K562 (cell line): Measurements from ENCODE around the gene REEP3. TPM values are rescaled to one million over a fixed set of nuclear protein-coding genes. Genes with fewer than 3 reads are reported as not detected.

Source experiments
- ATAC-seq: fragments of 200-7000 bp; cut with Tn5 transposase; 3 replicates; pipeline ENCODE4 v1.9.1; 2020; ENCODE audit warnings: moderate library complexity
- BruUV-seq: library from RNA; stranded (reverse); fragments of 400-500 nt; replicated peaks from 2 replicates; lab custom pipeline; 2021; lab: Mats Ljungman, UMichigan
- CTCF ChIA-PET: fragments of 300-600 bp; formaldehyde crosslinking; extraction: SDS; loops from one replicate; lab custom pipeline; 2021; ENCODE audit warnings: low intra/inter-chr PET ratio; lab: Yijun Ruan, JAX
- POLR2A ChIA-PET: fragments of 300-600, 350-650 bp; sonication (Branson Sonifier 250); formaldehyde crosslinking; extraction: SDS; loops from one replicate; lab custom pipeline; 2021; ENCODE audit warnings: antibody characterized with exemption, inconsistent platforms; lab: Yijun Ruan, JAX
- DNase-seq, 4 experiments: peaks; one replicate each; pipeline versions ENCODE4 v3.0.0 to v3.0.0-alpha.2; 2011 to 2018; ENCODE audit warnings: low spot score in 3 of 4, mixed read lengths in 3 of 4; ENCODE audit errors: extremely low read depth in 1 of 4
- FAIRE-seq: peaks from 2 replicates; lab custom pipeline; 2011; peaks lifted over from hg19 to GRCh38; lab: Jason Lieb, UNC
- H2AFZ ChIP-seq: 2 replicates; pipeline ENCODE4 v1.6.0; 2011; ENCODE audit warnings: low read depth, low read length, control low read depth, inconsistent platforms
- H3K27ac ChIP-seq: fragments of 200-600 bp; 3 replicates; pipeline ENCODE4 v1.8.0; 2011; ENCODE audit warnings: low read depth, mild to moderate bottlenecking, control low read depth, inconsistent platforms, low read length, moderate library complexity, mixed read lengths; ENCODE audit errors: extremely low read depth
- H3K27me3 ChIP-seq, 2 experiments: fragments of 300-600 bp in 1 of 2; 2 replicates in 1 of 2; 3 replicates in 1 of 2; pipeline versions ENCODE4 v1.6.0 to v1.8.0; 2011; ENCODE audit warnings: inconsistent platforms in 2 of 2, low read length in 2 of 2, mild to moderate bottlenecking in 1 of 2, mixed read lengths in 1 of 2, moderate library complexity in 1 of 2; ENCODE audit not compliant: control insufficient read depth in 2 of 2, insufficient read depth in 2 of 2
- H3K36me3 ChIP-seq: fragments of 300-600 bp; 3 replicates; pipeline ENCODE4 v1.8.0; 2011; ENCODE audit warnings: mild to moderate bottlenecking, low read length, inconsistent platforms; ENCODE audit not compliant: control insufficient read depth, insufficient read depth
- H3K4me1 ChIP-seq, 2 experiments: fragments of 200-600 bp in 1 of 2; replicated peaks in 1 of 2; 2 replicates in 1 of 2; 3 replicates in 1 of 2; pipeline versions ENCODE4 v1.5.1 to v1.8.0; 2011; ENCODE audit warnings: inconsistent platforms in 2 of 2, low read length in 2 of 2, mild to moderate bottlenecking in 1 of 2, mixed read lengths in 1 of 2, moderate library complexity in 1 of 2; ENCODE audit not compliant: control insufficient read depth in 2 of 2, insufficient read depth in 2 of 2
- H3K4me2 ChIP-seq: 2 replicates; pipeline ENCODE4 v1.6.1; 2011; ENCODE audit warnings: low read length, control low read depth, inconsistent platforms, mixed read lengths; ENCODE audit not compliant: insufficient read depth
- H3K4me3 ChIP-seq: fragments of 200-600 bp; sonication (generic), shearing (Covaris generic); 2 replicates; pipeline ENCODE4 v1.5.1; 2016; ENCODE audit warnings: control low read depth, inconsistent platforms
- H3K79me2 ChIP-seq: fragments of 200-600 bp; 3 replicates; pipeline ENCODE4 v1.8.0; 2011; ENCODE audit warnings: low read length, inconsistent platforms; ENCODE audit not compliant: control insufficient read depth, insufficient read depth
- H3K9ac ChIP-seq, 2 experiments: 2 replicates each; pipeline versions ENCODE4 v1.6.0 to v1.6.1; 2011; ENCODE audit warnings: low read depth in 2 of 2, low read length in 2 of 2, control low read depth in 1 of 2, inconsistent platforms in 1 of 2, mild to moderate bottlenecking in 1 of 2, mixed read lengths in 1 of 2; ENCODE audit not compliant: insufficient read depth in 1 of 2
- H3K9me1 ChIP-seq: one replicate; pipeline ENCODE4 v1.6.0; 2011; ENCODE audit warnings: inconsistent platforms, mild to moderate bottlenecking, low read length, moderate library complexity; ENCODE audit not compliant: control insufficient read depth, insufficient read depth
- H3K9me3 ChIP-seq: replicated peaks from 2 replicates; pipeline ENCODE4 v1.5.1; 2011; ENCODE audit warnings: low read depth, low read length, inconsistent platforms; ENCODE audit not compliant: control insufficient read depth, insufficient read depth
- H4K20me1 ChIP-seq: replicated peaks from 2 replicates; pipeline ENCODE4 v1.6.1; 2011; ENCODE audit warnings: low read length, inconsistent platforms, mixed read lengths; ENCODE audit not compliant: control insufficient read depth, insufficient read depth
- MAX ChIP-seq: sonication (generic); formaldehyde crosslinking; IDR thresholded peaks from 2 replicates; pipeline ENCODE4 v1.9.0; 2022; ENCODE audit warnings: mild to moderate bottlenecking, missing genetic modification reagents
- ZNF121 ChIP-seq: sonication (generic); formaldehyde crosslinking; conservative IDR thresholded peaks from 2 replicates; pipeline ENCODE4 v1.8.0; 2022; ENCODE audit warnings: missing genetic modification reagents
- ZNF274 ChIP-seq: IDR thresholded peaks from 2 replicates; pipeline ENCODE4 v1.6.1; 2011; ENCODE audit warnings: low read depth, mild to moderate bottlenecking, low read length, moderate library complexity, borderline replicate concordance
- WGBS: fragments of 100-300 bp; shearing (Covaris generic); methylation state at CpG from one replicate; pipeline ENCODE4 v1.1.6; 2016; ENCODE audit warnings: low coverage, mixed read lengths; ENCODE audit not compliant: insufficient coverage; ENCODE audit errors: missing lambda C conversion rate; 5-methylcytosine and 5-hydroxymethylcytosine counted together
- in situ Hi-C: fragments of 300-500 bp; cut with MboI; formaldehyde crosslinking; loops from 4 replicates; pipeline ENCODE4 v1.15.0; 2018; ENCODE audit warnings: inconsistent platforms, mixed read lengths
- intact Hi-C: fragments of 100-400 bp; cut with micrococcal nuclease; formaldehyde crosslinking; loops from 2 replicates; pipeline ENCODE4 v1.14.2; 2022
- polyA plus RNA-seq, 8 experiments: library from polyadenylated mRNA; depleted of rRNA in 4 of 8; stranded (reverse) in 5 of 8; unstranded in 3 of 8; fragments of >200 nt; fragmentation: Nextera tagmentation in 2 of 8; fragmentation: Illumina TruSeq in 1 of 8; extraction: Ambion mirVana in 2 of 8; extraction: Trizol in 1 of 8; gene quantifications; 2 replicates each; pipeline versions ENCODE4 v1.2.1 to v1.2.3, GENCODE V29; 2011 to 2014; ENCODE audit warnings: inconsistent platforms in 1 of 8, missing spikeins in 1 of 8
- total RNA-seq, 7 experiments: library from RNA; depleted of rRNA in 6 of 7; stranded (reverse); fragments of >200 nt in 6 of 7; fragmentation: Illumina TruSeq in 2 of 7; extraction: Trizol in 2 of 7; gene quantifications; 2 replicates each; pipeline versions ENCODE4 v1.2.1 to v1.2.3, GENCODE V29; 2011 to 2021; ENCODE audit warnings: low replicate concordance in 1 of 7
- TF ChIP-seq, protein P1 (sequence below): fragments of 450-650 bp; IDR thresholded peaks from 2 replicates; pipeline ENCODE4 v1.6.1; 2018; ENCODE audit not compliant: partially characterized antibody

Gene REEP3
- total and polyA plus RNA-seq, 9 of the 15 experiments (the other 6 are each of a cell fraction or from before 2014, with no cell fraction given) = 3.4 to 13.4 (median 9.2) TPM

DNA sequence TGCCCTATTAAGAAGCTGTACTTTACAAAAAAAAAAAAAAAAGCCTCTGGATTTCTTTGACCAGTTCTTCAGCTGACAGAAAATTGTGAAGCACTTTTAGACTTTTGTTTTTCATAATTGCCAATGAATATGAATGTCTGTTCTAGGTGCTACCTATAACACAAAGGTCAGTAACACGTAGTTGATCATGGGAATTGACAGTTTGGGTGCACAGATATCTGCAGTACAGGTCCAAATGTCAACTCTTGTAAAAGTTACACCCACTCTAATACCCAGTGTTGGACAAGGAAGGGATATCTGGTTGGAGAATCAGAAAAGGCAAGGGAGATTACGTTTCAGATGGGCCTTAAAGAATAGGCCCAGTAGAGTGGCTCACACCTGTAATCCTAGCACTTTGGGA is 1.8 kb downstream of the REEP3 start:
- Histone ChIP-seq H4K20me1 (no peaks in the 10 kb centered on the region), H3K4me1 (peaks cover 16% of the 10 kb centered on the region in 2 experiments; a peak in 4 of 5 replicates), H2AFZ (no peak overlapping the region), H3K4me3 (no peak overlapping the region; the same call in 1 of the 2 replicates), H3K36me3 (peaks cover under 1% of the 10 kb centered on the region), H3K9ac (peak overlapping the region; percentile 21 to 92; a peak in 3 of 4 replicates), H3K9me3 (peaks cover 6% of the 10 kb centered on the region), H3K27ac (no peak overlapping the region), H3K4me2 (no peak overlapping the region; the same call in 1 of the 2 replicates), H3K9me1 (no peaks in the 10 kb centered on the region), H3K27me3 (no peaks in the 10 kb centered on the region), H3K79me2 (peaks cover 82% of the 10 kb centered on the region)
- DNase-seq (no peak), FAIRE-seq (no peak), ATAC-seq (no peak)
- intact Hi-C loops = loop anchor here (5.0 kb wide), 2 partner anchors 104 to 256 kb away; no protein-coding TSS in a partner anchor
- POLR2A ChIA-PET = interaction anchor here (0.6 to 1.6 kb wide), 9 partner anchors 9 to 105 kb away, joined by 3 to 6 read pairs (median 3); no protein-coding TSS in a partner anchor
- no TSS peak for BruUV-seq
- WGBS = 38% methylated on average over 2 of the region's 2 CpGs
- in situ Hi-C loops = no loop called here
- no peak for TF ChIP-seq ZNF274
- TF ChIP-seq MAX (CRISPR knock-in tag) = no peak
- CTCF ChIA-PET = no interaction called here

- peaks cover 67% of the 10 kb centered on the region for H3K79me2 ChIP-seq
These were observed 3.8 kb downstream of the REEP3 start for GRCh38 chr10:63525021-63525420.

More at GRCh38 chr10:63525021-63525420, 3.8 kb downstream of the REEP3 start:
- Histone ChIP-seq H3K9me3 (peaks cover 6% of the 10 kb centered on the region), H3K9ac (no peak overlapping the region), H4K20me1 (no peaks in the 10 kb centered on the region), H3K9me1 (no peaks in the 10 kb centered on the region), H3K4me1 (peaks cover 16% of the 10 kb centered on the region in 2 experiments; a peak in 4 of 5 replicates), H3K4me3 (no peak overlapping the region), H3K27me3 (no peaks in the 10 kb centered on the region), H2AFZ (no peak overlapping the region), H3K4me2 (no peak overlapping the region), H3K27ac (no peak overlapping the region), H3K36me3 (peaks cover 9% of the 10 kb centered on the region; the same call in 2 of the 3 replicates)
- ChIA-PET CTCF (no interaction called here), POLR2A (interaction anchor here (0.6 to 1.1 kb wide), 5 partner anchors 10 to 185 kb away, joined by 3 to 5 read pairs (median 3); no protein-coding TSS in a partner anchor)
- intact Hi-C loops (no loop called here), in situ Hi-C loops (no loop called here)
- FAIRE-seq (no peak), DNase-seq (no peak), ATAC-seq (no peak)
- WGBS = 24% methylated on average over 3 of the region's 3 CpGs
- no TSS peak for BruUV-seq
- TF ChIP-seq, protein P1, sequence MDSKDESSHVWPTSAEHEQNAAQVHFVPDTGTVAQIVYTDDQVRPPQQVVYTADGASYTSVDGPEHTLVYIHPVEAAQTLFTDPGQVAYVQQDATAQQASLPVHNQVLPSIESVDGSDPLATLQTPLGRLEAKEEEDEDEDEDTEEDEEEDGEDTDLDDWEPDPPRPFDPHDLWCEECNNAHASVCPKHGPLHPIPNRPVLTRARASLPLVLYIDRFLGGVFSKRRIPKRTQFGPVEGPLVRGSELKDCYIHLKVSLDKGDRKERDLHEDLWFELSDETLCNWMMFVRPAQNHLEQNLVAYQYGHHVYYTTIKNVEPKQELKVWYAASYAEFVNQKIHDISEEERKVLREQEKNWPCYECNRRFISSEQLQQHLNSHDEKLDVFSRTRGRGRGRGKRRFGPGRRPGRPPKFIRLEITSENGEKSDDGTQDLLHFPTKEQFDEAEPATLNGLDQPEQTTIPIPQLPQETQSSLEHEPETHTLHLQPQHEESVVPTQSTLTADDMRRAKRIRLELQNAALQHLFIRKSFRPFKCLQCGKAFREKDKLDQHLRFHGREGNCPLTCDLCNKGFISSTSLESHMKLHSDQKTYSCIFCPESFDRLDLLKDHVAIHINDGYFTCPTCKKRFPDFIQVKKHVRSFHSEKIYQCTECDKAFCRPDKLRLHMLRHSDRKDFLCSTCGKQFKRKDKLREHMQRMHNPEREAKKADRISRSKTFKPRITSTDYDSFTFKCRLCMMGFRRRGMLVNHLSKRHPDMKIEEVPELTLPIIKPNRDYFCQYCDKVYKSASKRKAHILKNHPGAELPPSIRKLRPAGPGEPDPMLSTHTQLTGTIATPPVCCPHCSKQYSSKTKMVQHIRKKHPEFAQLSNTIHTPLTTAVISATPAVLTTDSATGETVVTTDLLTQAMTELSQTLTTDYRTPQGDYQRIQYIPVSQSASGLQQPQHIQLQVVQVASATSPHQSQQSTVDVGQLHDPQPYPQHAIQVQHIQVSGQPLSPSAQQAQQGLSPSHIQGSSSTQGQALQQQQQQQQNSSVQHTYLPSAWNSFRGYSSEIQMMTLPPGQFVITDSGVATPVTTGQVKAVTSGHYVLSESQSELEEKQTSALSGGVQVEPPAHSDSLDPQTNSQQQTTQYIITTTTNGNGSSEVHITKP = no peak
- 0 out of 2 replicates have a peak, but pooled peaks have one; percentile 0 for TF ChIP-seq ZNF121
